Mesothelial cell of epicardium (in vitro differentiated cells): ENCODE results near the gene KLHL30. TPM values are rescaled to one million over a fixed set of nuclear protein-coding genes. Genes with fewer than 3 reads are reported as not detected.
"Not testable (repeated sequence)": the region's sequence is repeated elsewhere in the genome, so short reads cannot be mapped to it uniquely, and the experiment has no call there.

Experiments used
- DNase-seq, 2 experiments: peaks; one replicate each; pipeline ENCODE4 v3.0.0; 2021; ENCODE audit warnings: low spot score in 2 of 2; ENCODE audit not compliant: unreplicated experiment in 2 of 2
- H3K27ac Mint-ChIP-seq: 2 replicates; pipeline ENCODE4 v1.8.0; 2021; ENCODE audit warnings: mixed read lengths
- H3K27me3 Mint-ChIP-seq: 2 replicates; pipeline ENCODE4 v1.8.0; 2021; ENCODE audit warnings: low read depth, mixed read lengths
- H3K36me3 Mint-ChIP-seq: 2 replicates; pipeline ENCODE4 v1.8.0; 2021; ENCODE audit warnings: mixed read lengths
- H3K4me1 Mint-ChIP-seq: 2 replicates; pipeline ENCODE4 v1.8.0; 2021; ENCODE audit warnings: mixed read lengths
- H3K4me3 Mint-ChIP-seq: 2 replicates; pipeline ENCODE4 v1.8.0; 2021; ENCODE audit warnings: mild to moderate bottlenecking, moderate library complexity, mixed read lengths
- H3K9me3 Mint-ChIP-seq: 2 replicates; pipeline ENCODE4 v1.8.0; 2021; ENCODE audit warnings: mixed read lengths
- CTCF ChIP-seq: fragments of 200-600 bp; sonication (generic); IDR thresholded peaks from one replicate; pipeline ENCODE4 v1.5.0; 2021; ENCODE audit warnings: antibody characterized with exemption; ENCODE audit not compliant: unreplicated experiment
- total RNA-seq: library from RNA; stranded (reverse); gene quantifications from 3 replicates; pipeline ENCODE4 v1.2.1, GENCODE V29; 2021

KLHL30 gene
- total RNA-seq, 1 donor from 2014 or later: 0.16 TPM

GRCh38 chr2:238113611-238114010, 24.9 kb upstream of the KLHL30 start:
- no peak for DNase-seq
- Mint-ChIP-seq H3K4me1 (peaks cover 2% of the 10 kb centered on the region), H3K27me3 (peaks cover 16% of the 10 kb centered on the region), H3K9me3 (peaks cover 18% of the 10 kb centered on the region), H3K27ac (no peak overlapping the region), H3K36me3 (no peaks in the 10 kb centered on the region), H3K4me3 (no peak overlapping the region)
- no peak for TF ChIP-seq CTCF

- Mint-ChIP-seq H3K4me3 (no peak overlapping the region), H3K9me3 (peaks cover 18% of the 10 kb centered on the region), H3K36me3 (no peaks in the 10 kb centered on the region), H3K27ac (no peak overlapping the region), H3K4me1 (no peaks in the 10 kb centered on the region), H3K27me3 (peaks cover 22% of the 10 kb centered on the region)
- no peak for TF ChIP-seq CTCF
- DNase-seq: no peak
Observed at GRCh38 chr2:238114331-238114841, 24.1 kb upstream of the KLHL30 start.

GRCh38 chr2:238114851-238115660, 23.4 kb upstream of the KLHL30 start:
- H3K9me3 Mint-ChIP-seq: peaks cover 18% of the 10 kb centered on the region
- no peak for DNase-seq
- no peak overlapping the region for H3K27ac Mint-ChIP-seq
- H3K36me3 Mint-ChIP-seq: no peaks in the 10 kb centered on the region
- H3K4me1 Mint-ChIP-seq: no peaks in the 10 kb centered on the region
- TF ChIP-seq CTCF: no peak
- H3K4me3 Mint-ChIP-seq: no peak overlapping the region
- peaks cover 29% of the 10 kb centered on the region for H3K27me3 Mint-ChIP-seq

GRCh38 chr2:238115709-238116108, 22.8 kb upstream of the KLHL30 start:
- DNase-seq, H3K27ac Mint-ChIP-seq, H3K4me3 Mint-ChIP-seq, H3K36me3 Mint-ChIP-seq, H3K4me1 Mint-ChIP-seq: not testable (repeated sequence)
- H3K27me3 Mint-ChIP-seq: peaks cover 32% of the 10 kb centered on the region
- peaks cover 18% of the 10 kb centered on the region for H3K9me3 Mint-ChIP-seq

- H3K4me3 Mint-ChIP-seq: no peak overlapping the region
- no peaks in the 10 kb centered on the region for H3K36me3 Mint-ChIP-seq
- no peak overlapping the region for H3K27ac Mint-ChIP-seq
- H3K4me1 Mint-ChIP-seq: peaks cover 3% of the 10 kb centered on the region
- peaks cover 13% of the 10 kb centered on the region for H3K9me3 Mint-ChIP-seq
- H3K27me3 Mint-ChIP-seq: peaks cover 32% of the 10 kb centered on the region
- no peak for TF ChIP-seq CTCF
- no peak for DNase-seq
Observed at GRCh38 chr2:238116298-238117198, 21.9 kb upstream of the KLHL30 start.
